HG02938 (cell line): ENCODE measurements around the gene NECTIN4.
A peak's percentile ranks its signal among the peaks of the same experiment; 100 is the strongest.
"Not testable (repeated sequence)": the region's sequence is repeated elsewhere in the genome, so short reads cannot be mapped to it uniquely, and the experiment has no call there.

ENCODE experiments used
- ATAC-seq: cut with Tn5 transposase; IDR thresholded peaks from one replicate; pipeline ENCODE4 v1.9.1; 2021; ENCODE audit warnings: mild to moderate bottlenecking, moderate library complexity; ENCODE audit not compliant: unreplicated experiment

The NECTIN4 gene

DNA sequence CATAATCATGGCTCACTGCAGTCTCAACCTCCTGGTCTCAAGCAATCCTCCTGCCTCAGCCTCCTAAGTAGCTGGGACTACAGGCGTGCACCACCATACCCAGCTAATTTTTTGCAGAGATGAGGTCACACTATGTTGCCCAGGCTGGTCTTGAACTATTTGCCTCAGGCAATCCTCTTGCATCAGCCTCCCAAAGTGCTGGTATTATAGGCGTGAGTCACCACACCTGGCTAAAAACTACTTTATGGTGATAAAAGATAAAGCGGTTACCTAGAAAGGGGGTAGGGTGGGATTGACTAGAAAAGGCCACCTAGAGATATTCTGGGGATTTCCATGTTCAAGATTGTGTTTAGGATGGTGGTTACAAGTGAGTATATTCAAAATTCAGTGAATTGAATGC lies 55.6 kb downstream of the NECTIN4 start:
- ATAC-seq, result no peak

DNA sequence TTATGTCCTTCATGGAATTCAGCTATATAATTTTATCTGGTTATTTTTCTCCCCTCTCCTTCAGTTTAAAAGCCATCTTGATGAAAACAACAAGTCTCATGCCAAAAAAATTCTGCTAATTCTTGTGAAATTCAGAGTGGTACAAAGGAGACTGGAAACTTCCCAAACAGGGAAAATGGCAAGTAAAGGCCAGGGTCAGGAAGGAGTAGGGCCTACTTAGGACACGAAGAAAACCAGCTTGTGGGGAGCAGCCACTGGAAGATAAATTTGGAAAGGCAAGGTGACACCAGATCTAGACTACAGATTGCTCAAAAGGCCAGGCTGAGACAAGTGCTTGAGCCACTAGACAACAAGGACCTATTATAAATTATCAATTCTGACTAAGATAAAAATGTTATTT lies 56.9 kb downstream of the NECTIN4 start:
- no peak for ATAC-seq

DNA sequence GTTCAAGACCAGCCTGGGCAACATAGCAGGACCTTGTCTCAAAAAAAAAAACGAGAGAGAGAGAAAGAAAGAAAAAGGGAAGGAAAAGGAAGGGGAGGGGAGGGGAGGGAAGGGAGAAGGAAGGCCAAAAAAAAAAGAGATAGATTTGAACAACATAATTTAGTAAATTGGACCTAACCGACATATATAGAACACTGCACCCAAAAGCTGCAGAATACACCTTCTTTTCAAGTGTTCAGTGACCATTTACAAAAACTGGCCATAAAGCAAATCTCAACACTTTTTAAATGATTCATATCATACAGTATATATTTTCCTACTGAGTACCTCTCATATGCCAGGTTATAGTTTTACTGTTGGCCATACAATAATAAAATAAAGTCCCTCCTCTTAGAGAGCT lies 57.5 kb downstream of the NECTIN4 start:
- ATAC-seq, result no peak

DNA sequence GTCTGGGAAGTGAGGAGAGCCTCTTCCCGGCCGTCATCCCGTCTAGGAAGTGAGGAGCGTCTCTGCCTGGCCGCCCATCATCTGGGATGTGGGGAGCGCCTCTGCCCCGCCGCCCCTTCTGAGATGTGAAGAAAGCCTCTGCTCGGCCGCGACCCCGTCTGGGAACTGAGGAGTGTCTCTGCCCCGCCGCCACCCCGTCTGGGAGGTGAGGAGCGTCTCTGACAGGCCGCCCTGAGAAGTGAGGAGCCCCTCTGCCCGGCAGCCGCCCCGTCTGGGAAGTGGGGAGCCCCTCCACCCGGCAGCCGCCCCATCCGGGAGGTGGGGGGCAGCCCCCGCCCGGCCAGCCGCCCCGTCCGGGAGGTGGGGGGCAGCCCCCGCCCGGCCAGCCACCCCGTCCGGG lies 59.9 kb downstream of the NECTIN4 start:
- not testable (repeated sequence) for ATAC-seq

DNA sequence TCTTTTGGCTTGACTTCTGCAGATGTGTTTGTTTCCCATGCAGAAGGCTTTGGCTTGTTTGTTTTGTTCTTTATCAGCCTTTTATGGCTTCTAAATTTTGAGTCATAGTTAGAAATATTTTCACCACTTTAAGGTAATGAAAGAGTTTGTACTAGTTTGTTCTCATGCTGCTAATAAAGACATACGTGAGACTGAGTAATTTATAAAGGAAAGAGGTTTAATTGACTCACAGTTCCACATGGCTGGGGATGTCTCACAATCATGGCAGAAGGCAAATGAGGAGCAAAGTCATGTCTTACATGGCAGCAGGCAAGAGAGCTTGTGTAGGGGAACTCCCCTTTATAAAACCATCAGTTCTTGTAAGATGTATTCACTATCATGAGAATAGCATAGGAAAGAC lies 62.4 kb downstream of the NECTIN4 start:
- ATAC-seq, result not testable (repeated sequence)

DNA sequence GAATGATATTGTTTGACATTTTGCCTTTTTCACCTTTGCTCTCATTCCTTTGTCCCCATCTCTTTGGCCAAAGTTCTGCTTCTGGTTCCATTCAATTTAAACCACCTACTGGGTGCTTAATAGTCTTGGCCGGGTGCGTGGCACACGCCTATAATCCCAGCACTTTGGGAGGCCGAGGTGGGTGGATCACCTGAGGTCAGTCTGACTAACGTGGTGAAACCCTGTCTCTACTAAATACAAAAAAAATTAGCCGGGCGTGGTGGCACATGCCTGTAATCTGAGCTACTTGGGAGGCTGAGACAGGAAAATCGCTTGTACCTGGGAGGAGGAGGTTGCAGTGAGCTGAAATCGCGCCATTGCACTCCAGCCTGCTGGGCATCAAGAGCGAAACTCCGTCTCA lies 66.9 kb downstream of the NECTIN4 start:
- not testable (repeated sequence) for ATAC-seq

DNA sequence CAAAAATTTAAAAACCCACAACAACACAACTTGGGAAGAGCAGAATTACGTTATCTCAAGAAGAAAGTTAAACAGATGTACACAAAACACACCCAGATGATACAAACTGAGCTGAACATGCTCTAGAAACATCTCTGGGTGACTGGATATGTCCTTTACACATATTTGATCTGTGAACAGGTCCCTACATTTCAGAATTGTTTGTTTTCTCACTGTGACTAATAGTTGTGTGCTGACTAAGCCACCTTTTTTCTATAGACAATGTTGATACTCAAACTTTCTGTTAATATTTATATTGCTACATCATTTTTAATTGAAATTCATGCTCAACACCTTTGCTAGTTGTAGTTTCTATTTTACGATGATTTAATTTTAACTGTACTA lies 67.4 kb downstream of the NECTIN4 start:
- ATAC-seq, result no peak

DNA sequence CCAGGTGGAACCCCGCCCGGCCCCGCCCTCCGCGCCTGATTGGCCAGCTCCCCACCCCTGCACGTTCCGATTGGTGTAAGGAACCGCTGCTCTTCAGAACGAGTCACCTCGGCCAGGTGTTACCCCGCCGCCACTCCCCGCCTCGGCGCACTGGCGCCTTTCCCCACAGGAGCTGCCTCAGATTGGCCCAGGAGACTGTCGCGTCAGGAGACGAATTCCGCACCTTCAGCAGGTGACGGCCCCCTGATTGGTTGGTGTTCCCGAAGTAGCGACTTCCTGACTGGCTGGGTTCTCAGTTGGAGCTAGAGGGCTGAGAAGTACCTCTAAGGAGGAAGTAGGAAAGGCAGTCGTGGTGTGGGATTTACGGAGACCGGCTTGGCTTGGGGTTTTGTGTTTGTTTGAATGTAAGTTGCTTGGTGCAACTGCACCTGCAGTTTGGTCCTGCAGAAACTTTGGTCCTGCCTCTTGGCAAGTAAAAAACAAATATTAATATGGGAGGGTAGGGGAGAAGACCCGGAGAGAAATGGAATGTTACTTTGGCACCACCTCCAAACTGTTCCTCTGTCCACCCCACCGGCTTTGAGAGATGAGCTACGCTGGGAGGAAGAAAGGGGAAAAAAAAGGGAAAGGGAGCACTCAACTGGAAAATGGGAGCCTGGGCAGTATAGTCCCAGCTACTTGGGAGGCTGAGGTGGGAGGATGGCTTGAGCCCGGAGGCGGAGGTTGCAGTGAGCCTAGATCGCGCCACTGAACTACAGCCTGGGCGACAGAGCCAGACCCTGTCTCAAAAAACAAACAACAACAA lies 68.0 kb downstream of the NECTIN4 start:
- peak; percentile 75 for ATAC-seq
